GM18519 (cell line): Measurements from ENCODE around the gene TMEM234.

Experiments used
- ATAC-seq: cut with Tn5 transposase; IDR thresholded peaks from one replicate; pipeline ENCODE4 v1.9.1; 2021; ENCODE audit warnings: mild to moderate bottlenecking, moderate library complexity; ENCODE audit not compliant: unreplicated experiment, low FRiP score

The TMEM234 gene

DNA sequence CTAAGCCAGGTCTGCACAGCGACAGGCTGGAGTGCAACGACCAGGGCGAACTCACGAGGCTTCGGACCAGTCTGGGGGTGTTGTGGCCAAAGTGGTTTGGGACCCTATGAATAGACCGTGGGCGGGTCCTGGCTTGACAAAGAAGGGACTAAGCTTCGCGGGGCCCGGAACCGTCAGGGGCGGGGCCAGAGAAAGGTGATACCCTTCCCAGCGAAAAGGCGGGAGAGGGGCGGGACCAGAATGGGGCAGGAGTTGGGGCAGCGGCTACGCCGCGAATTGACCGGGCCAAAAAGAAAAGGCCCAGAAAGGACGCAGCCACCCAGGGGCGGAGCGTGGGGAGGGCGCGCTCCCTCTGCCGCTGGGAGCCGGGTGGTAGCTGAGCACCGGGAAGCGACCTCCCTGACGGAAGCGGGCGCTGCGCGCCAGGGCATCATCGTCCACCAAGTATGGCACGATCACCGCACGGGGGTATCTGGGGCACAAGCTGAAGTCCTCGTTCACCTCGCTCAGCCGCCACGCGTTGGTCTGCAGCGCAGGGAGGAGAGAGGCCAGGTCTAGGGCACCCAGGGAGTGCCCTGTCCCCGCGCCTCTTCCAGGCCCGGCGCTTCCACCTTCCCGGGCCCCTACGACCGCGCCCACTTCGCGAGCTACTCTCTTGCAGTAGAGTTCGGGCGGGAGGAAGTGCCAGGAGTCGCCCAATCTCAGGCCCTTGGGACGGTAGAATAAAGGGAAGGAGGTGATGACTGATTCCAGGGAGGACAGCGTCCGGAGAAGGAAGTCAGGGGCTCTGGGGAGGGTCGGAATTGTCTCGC is 18.2 kb upstream of the TMEM234 start:
- ATAC-seq, result no peak

- no peak for ATAC-seq
Observed at GRCh38 chr1:32239790-32240139, 17.6 kb upstream of the TMEM234 start.

GRCh38 chr1:32239337-32239736 is 17.2 kb upstream of the TMEM234 start:
- no peak for ATAC-seq

DNA sequence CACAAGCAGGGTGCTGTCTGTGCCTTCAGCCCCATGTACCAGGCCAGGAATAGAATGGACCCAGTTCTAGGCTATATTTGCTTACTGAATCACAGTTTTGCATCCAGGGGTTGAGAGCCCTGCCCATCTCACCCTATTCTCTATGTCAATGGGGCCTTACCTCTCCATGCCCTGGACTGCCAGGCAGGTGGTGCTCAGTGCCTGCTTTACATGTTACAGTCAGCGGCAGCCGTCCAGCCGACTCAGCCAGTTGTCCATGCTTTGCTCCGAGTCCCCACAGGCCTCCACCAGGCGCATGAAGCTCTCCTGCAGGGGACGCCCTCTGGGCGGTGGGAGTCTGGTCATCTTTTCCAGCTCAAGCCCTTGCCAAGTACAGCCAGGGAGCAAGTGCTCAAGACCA is 12.6 kb upstream of the TMEM234 start:
- no peak for ATAC-seq

GRCh38 chr1:32232558-32233304 is 10.6 kb upstream of the TMEM234 start:
- no peak for ATAC-seq

GRCh38 chr1:32231843-32232432 is 9.8 kb upstream of the TMEM234 start:
- ATAC-seq, result no peak

DNA sequence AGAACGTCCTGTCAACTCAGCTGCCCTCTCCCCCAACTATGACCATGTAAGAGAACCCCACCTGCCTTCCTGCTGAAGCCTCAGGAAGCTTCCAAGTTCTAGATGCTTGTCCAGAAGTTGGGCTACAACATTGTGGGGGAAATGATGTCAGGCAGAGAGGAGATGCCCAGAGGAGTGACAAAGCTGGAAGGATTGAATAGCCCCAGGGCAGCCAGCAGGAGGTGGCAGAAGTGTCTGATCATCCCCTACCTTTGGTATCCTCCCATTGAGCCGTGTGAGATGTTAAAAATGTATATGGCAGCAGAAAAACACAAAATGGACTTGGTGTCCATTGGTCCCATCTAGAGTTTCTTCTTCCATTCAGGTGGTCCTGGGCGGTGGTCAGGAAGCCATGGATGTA is 6.6 kb upstream of the TMEM234 start:
- no peak for ATAC-seq

DNA sequence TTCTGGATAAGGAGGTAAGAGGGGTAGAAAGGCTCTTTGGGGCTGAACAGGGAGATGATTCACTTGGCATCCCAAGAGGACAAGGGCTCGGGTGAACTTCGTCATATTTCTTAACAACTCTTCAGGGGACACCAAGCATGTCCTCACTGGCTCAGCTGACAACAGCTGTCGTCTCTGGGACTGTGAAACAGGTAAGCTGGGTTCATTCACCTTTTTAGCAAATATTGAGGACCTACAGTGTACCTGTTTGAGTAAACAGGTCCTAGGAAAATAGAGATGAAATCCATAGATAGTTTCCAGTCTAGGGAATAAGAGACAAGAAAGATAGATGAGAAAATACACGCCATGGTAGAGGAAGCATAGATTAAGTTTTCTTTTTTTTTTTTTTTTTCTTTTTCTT is 2.1 kb upstream of the TMEM234 start:
- ATAC-seq, result no peak

DNA sequence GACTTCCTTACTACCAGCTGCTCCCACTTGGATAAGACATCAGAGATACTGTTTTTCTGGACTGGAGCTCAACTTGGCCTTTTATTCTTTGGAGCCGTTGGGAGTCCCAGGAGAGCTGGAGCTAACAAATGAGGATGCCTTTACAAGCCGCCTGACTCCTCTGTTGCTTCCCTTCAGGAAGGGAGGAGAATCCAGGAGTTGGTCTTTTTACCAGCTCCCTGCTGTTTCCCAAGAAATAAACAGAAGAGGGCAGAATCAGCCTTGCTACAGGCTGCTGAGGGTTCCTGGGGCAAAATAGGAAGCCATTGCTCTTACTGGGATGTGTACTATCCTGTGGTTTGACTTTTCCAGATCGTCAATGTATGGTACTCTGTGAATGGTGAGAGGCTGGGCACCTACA is 1.5 kb upstream of the TMEM234 start:
- ATAC-seq, result no peak

- ATAC-seq, result no peak
Observed at GRCh38 chr1:32221581-32221979, 573 bp downstream of the TMEM234 start.

- no peak for ATAC-seq
Observed at GRCh38 chr1:32220746-32221580, 1.2 kb downstream of the TMEM234 start.

GRCh38 chr1:32219022-32219421 is 3.1 kb downstream of the TMEM234 start:
- ATAC-seq, result no peak

DNA sequence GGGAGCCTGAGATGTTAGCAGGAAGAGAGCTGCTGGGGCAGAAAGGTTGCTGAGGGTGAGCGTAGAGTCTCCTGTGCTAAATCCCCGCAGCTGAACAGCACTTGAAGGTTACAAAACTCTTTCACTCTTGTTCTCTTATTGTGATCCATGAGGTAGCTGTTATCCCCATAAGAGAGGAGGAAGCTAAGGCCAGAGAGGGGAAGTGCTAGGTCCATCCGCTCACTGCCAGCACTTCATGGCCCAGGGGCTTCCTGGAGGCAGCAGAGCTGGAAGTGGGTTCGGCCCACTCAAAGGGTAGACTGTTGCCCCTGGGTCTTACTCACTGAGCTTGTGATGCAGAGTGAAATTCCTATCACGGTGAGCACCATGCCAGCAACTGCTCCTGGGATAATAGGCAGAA is 5.6 kb downstream of the TMEM234 start:
- ATAC-seq, result no peak

DNA sequence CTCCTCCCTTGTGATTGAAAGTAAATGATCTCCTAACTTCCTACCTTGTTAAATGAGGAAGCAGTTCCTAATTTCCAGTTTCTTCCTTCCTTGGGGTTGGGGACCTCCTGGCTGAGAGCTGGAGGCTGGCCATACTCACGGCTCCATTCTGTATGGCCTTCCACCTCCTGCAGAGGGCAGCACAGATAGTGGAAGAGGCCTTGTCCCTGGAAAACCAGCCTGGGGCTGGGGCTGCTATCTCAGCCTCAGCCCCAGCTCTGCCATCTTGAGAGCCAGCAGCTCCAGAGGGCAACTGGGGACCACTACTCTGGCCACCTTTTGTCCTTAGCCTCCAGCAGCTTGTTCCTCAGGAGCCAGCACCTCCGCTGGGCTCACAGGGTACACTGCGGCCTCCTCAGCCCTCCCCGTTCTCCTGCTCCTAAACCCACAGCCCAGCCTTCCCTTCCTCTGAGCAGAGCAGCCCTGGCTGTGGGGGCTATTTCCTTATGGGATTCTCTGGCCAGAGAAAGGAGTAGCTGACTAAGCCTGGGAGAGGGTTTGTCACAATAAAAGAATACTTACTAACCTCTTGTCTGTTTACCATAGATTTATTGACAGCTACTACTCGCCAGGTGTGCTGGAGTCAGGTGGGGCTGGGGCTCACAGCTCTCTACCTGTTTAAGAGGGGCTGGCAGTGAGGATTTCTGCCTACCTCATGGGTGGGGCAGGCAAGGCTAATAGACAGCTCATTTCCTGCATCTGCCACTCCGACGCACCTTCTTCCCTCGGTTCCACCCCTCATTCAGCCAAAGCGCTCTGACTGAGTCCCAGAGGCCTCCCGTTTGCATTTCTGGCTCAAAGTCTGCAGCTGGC is 6.3 kb downstream of the TMEM234 start:
- no peak for ATAC-seq

DNA sequence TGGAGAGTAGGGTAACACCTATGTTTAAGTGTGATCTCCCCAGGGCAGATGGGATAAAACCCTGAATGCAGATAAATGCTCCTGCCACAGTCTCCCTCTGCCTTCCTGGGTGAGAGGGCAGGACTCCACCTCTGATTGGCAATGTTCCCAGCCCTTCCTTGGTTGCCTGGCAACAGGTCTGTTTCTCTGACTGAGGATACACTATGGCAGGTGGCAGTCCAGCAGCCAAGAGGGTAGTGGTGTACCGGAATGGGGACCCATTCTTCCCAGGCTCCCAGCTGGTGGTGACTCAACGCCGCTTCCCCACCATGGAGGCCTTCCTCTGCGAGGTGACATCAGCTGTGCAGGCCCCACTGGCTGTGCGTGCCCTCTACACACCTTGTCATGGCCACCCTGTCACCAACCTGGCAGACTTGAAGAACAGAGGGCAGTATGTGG is 13.2 kb downstream of the TMEM234 start, which contains the start of gene DCDC2B:
TSS of gene DCDC2B (plus strand) at position 199 of the 438 bp plus-strand sequence. CDS start at position 204, 5 bp downstream.
- ATAC-seq, result no peak

- ATAC-seq, result no peak
Observed at GRCh38 chr1:32208469-32208868, 13.7 kb downstream of the TMEM234 start.

DNA sequence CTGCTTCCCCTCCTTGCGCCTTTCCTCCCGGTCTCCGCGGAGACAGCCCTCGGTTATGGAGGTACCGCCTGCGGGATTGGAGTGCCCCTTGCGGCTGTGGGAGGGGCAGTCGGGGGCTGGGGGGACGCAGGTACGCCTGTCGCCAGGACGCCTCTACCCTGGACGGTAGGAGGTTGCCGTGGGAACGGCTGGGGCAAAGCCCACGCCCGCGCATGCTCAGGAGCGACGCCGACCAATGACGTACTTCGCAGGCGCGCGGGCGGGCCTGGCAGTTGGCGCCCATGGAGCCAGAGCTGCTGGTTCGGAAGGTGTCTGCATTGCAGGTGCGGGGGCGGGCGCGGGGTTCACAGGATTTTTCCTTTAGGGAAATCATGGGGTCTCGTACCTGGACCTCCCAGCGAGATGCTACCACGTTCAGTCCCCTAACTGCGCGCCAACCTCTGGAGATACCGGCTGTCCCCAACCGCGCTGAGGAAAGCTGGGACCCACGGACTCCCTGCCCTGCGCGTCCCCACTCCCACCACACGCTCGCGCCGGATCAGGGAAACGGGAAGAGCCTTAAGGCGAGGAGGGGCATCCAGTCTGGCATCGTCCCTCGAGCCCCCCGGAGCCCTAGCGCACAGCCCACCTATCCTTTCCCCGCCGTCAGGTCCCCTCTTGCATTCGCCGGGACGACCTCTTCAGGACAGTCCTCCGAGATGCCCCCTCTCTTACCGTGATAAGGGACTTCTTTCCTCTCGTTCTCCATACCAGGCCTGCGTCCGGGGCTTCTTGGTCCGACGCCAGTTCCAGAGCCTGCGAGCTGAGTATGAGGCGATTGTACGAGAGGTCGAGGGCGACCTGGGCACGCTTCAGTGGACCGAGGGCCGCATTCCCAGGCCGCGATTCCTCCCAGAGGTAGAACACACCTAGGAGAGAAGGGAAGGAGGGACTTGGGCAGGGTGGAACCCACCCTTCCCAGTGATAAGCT is 16.5 kb downstream of the TMEM234 start, which contains the start of gene IQCC:
TSS of gene IQCC (plus strand) at position 271 of the 970 bp plus-strand sequence. CDS start at position 282, 11 bp downstream.
- ATAC-seq, result no peak

DNA sequence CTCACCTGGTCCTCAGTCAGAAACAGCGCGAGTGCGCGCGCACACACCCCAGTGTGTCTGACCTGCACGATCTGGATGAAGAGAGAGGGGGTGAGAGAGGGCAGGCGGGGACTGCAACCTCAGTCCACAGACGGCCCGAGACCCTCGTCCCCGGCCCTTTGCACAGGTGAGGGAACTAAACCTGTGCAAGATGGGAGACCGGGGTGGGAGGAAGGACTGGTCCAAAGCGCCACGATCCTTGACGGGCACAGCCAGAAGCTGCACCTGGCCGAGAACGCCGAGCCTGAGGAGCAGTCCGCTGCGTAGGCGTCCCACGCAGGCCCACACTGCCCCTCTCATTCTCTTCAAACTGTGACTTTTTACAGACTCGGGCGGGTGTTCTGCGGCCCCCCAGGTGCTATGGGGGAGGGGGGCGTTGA is 17.2 kb downstream of the TMEM234 start:
- no peak for ATAC-seq
